WERI-Rb-1 (cell line): ENCODE data around the gene TCF7.

Source experiments
- DNase-seq: peaks from one replicate; pipeline ENCODE4 v3.0.0-alpha.2; 2020
- H3K27ac ChIP-seq: fragments of 250-450 bp; sonication (Bioruptor Pico); 2 replicates; pipeline ENCODE4 v1.5.1; 2020; ENCODE audit warnings: mild to moderate bottlenecking, moderate library complexity
- H3K27me3 ChIP-seq: fragments of 250-450 bp; sonication (Bioruptor Pico); 2 replicates; pipeline ENCODE4 v1.5.1; 2021; ENCODE audit warnings: mild to moderate bottlenecking, low read depth, moderate library complexity; ENCODE audit not compliant: insufficient read depth, severe bottlenecking
- H3K36me3 ChIP-seq: fragments of 250-450 bp; sonication (Bioruptor Pico); 2 replicates; pipeline ENCODE4 v1.5.1; 2020; ENCODE audit warnings: mild to moderate bottlenecking, moderate library complexity
- H3K4me3 ChIP-seq: 2 replicates; pipeline ENCODE4 v1.5.1; 2011; ENCODE audit warnings: low read depth, mild to moderate bottlenecking, control low read depth, low read length
- H3K9me3 ChIP-seq: fragments of 250-450 bp; sonication (Bioruptor Pico); 2 replicates; pipeline ENCODE4 v1.5.1; 2021; ENCODE audit warnings: mild to moderate bottlenecking, moderate library complexity; ENCODE audit not compliant: severe bottlenecking
- TF ChIP-seq, protein P1 (sequence below): IDR thresholded peaks from 2 replicates; pipeline ENCODE4 v1.5.1; 2011; ENCODE audit warnings: low read depth, mild to moderate bottlenecking, control low read depth, inconsistent platforms, low read length

TCF7 gene

DNA sequence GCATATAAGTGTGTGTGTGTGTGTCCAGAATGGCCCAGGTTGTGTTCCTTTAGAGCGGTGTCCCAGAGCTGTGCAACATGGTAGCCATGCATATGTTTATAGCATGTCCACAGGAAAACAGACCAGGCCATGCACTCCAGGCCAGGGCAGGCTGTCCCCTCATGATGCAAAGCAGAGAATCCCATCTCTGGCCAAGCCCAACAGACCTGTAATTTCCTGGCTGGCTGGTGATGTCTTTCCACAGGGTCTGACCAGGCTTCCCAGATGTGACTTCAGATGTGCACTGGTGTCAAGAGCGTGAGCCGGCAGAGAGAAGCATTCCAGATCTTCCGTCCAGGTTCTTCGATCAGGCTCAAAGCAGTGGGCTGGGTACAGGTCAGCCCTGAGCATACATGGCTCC lies 21.1 kb upstream of the TCF7 start:
- no peak overlapping the region for H3K4me3 ChIP-seq
- no peak overlapping the region for H3K27ac ChIP-seq
- no peak for DNase-seq
- H3K27me3 ChIP-seq = no peaks in the 10 kb centered on the region
- no peaks in the 10 kb centered on the region for H3K36me3 ChIP-seq
- H3K9me3 ChIP-seq = no peaks in the 10 kb centered on the region
- TF ChIP-seq, protein P1, sequence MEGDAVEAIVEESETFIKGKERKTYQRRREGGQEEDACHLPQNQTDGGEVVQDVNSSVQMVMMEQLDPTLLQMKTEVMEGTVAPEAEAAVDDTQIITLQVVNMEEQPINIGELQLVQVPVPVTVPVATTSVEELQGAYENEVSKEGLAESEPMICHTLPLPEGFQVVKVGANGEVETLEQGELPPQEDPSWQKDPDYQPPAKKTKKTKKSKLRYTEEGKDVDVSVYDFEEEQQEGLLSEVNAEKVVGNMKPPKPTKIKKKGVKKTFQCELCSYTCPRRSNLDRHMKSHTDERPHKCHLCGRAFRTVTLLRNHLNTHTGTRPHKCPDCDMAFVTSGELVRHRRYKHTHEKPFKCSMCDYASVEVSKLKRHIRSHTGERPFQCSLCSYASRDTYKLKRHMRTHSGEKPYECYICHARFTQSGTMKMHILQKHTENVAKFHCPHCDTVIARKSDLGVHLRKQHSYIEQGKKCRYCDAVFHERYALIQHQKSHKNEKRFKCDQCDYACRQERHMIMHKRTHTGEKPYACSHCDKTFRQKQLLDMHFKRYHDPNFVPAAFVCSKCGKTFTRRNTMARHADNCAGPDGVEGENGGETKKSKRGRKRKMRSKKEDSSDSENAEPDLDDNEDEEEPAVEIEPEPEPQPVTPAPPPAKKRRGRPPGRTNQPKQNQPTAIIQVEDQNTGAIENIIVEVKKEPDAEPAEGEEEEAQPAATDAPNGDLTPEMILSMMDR = no peak

DNA sequence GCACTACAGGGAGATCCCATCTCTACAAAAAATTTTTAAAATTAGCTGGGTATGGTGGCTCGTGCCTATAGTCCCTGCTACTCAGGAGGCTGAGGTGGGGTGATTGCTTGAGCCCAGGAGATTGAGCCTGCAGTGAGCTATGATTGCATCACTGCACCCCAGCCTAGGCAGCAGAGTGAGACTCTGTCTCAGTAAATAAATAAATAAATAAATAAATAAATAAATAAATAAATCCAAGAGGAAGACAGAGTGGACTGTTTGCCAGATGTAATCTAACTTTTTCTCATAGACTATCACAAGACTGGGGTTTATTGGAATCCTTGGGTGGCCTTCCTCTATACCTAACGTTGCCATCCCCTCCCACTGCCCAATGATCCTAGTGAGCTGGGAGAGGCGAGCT lies 19.2 kb upstream of the TCF7 start:
- Histone ChIP-seq H3K27ac (no peak overlapping the region), H3K36me3 (no peaks in the 10 kb centered on the region), H3K9me3 (no peaks in the 10 kb centered on the region), H3K4me3 (no peak overlapping the region), H3K27me3 (no peaks in the 10 kb centered on the region)
- DNase-seq = no peak
- TF ChIP-seq, protein P1 = no peak

DNA sequence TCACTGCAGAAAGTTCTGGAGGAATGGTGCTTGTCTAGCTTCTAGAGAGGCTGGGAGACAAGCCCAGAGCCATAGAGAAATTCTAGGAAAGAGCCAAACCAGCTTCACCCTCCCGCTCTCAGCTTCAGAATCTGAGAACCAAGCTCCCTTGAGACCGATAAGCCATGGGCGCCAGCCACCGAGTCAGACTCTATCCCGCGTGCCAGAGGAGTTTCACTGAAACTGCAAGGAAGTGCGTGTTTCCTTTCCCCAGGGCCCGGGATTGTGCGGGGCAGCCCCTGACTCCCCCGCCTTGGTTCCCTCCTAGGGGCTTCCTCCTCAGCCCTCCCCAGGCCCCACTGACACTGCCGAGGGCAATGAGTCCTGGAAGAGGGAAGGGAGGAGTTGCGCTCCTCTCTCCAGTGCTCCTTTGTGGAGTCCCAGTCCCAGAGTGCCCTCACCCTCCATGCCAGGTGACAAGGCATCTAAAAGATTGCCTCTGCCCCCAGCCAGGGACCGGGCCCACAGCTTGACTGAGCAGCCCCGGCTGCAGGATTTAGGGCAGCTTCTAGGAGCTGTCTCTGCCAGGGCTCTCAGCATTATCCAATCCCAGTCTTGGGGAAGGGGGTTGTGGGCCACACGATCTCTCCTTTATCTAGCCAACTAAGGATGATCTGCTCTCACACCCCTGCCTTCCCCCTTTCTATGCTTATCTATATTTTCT lies 18.4 kb upstream of the TCF7 start:
- no peak overlapping the region for H3K4me3 ChIP-seq
- H3K27ac ChIP-seq = no peak overlapping the region
- no peaks in the 10 kb centered on the region for H3K36me3 ChIP-seq
- TF ChIP-seq, protein P1 = no peak
- H3K27me3 ChIP-seq = no peaks in the 10 kb centered on the region
- no peaks in the 10 kb centered on the region for H3K9me3 ChIP-seq
- no peak for DNase-seq

DNA sequence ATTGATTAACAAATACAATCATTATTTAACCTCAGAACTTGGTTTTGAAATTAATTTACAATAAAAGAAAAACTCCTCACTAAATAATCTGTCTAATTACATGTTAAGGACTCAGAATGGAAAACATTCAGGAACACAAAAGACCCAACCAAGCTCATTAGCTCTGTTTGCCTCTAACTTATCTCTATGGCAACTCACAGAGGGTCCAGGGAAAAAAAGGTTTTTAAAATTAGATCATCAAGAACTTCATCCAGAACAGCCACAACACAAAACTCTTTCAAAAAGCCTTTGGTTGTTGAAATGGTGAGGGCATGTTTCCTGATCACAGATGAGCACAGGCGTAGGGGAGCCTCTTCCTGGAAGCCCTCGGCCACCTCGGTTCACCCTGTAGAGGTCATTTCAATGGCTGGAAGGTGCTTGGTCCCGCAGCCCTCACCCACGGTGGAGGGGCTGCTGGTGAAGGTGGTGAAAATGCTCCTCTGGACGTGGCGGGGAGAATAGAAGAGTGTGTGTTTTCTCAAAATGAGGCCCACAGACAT lies 17.2 kb upstream of the TCF7 start:
- no peak overlapping the region for H3K27ac ChIP-seq
- H3K27me3 ChIP-seq = no peaks in the 10 kb centered on the region
- H3K9me3 ChIP-seq = no peaks in the 10 kb centered on the region
- DNase-seq = no peak
- H3K4me3 ChIP-seq = no peak overlapping the region
- TF ChIP-seq, protein P1 = no peak
- no peaks in the 10 kb centered on the region for H3K36me3 ChIP-seq

DNA sequence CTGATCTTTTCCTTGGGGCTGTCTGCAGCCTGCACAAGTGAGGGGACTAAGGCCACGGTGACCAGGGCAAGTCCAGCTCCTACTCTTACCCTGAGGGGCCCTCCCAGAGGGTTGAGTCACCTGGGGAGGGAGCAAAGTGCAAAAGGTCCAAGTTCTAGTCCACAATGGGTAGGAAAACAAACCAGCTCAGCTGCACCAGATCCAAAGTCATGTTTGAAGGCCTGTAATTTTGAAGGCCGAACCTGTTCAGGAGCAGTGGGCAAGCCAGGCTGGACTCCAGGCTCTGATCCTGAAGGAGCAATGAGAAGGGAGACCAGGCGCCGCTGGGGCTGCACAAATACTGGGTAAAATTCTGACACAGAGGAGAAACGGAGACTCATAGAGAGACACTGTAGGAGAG lies 15.8 kb upstream of the TCF7 start:
- Histone ChIP-seq H3K27me3 (no peaks in the 10 kb centered on the region), H3K36me3 (no peaks in the 10 kb centered on the region), H3K27ac (no peak overlapping the region), H3K9me3 (no peaks in the 10 kb centered on the region), H3K4me3 (no peak overlapping the region)
- no peak for DNase-seq
- TF ChIP-seq, protein P1 = no peak
